Activated T-cell treated with anti-CD3 and anti-CD28 coated beads, Interleukin-2, amount 50 U/mL, for 72 hours (primary cell): ENCODE data around the gene DIS3L2. TPM values are rescaled to one million over a fixed set of nuclear protein-coding genes. Genes with fewer than 3 reads are reported as not detected.
"Not testable (repeated sequence)": the region's sequence is repeated elsewhere in the genome, so short reads cannot be mapped to it uniquely, and the experiment has no call there.

Experiments used
- ATAC-seq, 2 donors: fragments of 150-1000 bp; cut with Tn5 transposase; replicated peaks in 1 of 2; 2 replicates each; pipeline ENCODE4 v1.10.0; 2021; ENCODE audit warnings: moderate library complexity in 2 of 2, mild to moderate bottlenecking in 1 of 2
- DNase-seq, 2 donors: peaks; one replicate each; pipeline ENCODE4 v3.0.0; 2021 to 2022; ENCODE audit warnings: mixed read lengths in 1 of 2
- H3K27ac Mint-ChIP-seq: one replicate; pipeline ENCODE4 v1.8.0; 2022; ENCODE audit warnings: mild to moderate bottlenecking, moderate library complexity, mixed read lengths
- H3K27me3 Mint-ChIP-seq: one replicate; pipeline ENCODE4 v1.8.0; 2022; ENCODE audit warnings: low read depth, mixed read lengths
- H3K36me3 Mint-ChIP-seq, 2 donors: one replicate each; pipeline ENCODE4 v1.8.0; 2022; ENCODE audit warnings: mixed read lengths in 2 of 2, mild to moderate bottlenecking in 1 of 2; ENCODE audit not compliant: insufficient read depth in 2 of 2
- H3K4me1 Mint-ChIP-seq: one replicate; pipeline ENCODE4 v1.8.0; 2022; ENCODE audit warnings: low read depth, mixed read lengths
- H3K4me3 Mint-ChIP-seq, 2 donors: one replicate each; pipeline ENCODE4 v1.8.0; 2022; ENCODE audit warnings: mild to moderate bottlenecking in 2 of 2, mixed read lengths in 2 of 2, moderate library complexity in 2 of 2
- H3K9me3 Mint-ChIP-seq, 2 donors: one replicate each; pipeline ENCODE4 v1.8.0; 2022; ENCODE audit warnings: mixed read lengths in 2 of 2
- total RNA-seq, 2 donors: library from RNA; stranded (reverse); gene quantifications; one replicate each; pipeline ENCODE4 v1.2.3, GENCODE V29; 2022

The DIS3L2 gene
- total RNA-seq, 2 donors from 2014 or later: 28.8 to 38.3 TPM

DNA sequence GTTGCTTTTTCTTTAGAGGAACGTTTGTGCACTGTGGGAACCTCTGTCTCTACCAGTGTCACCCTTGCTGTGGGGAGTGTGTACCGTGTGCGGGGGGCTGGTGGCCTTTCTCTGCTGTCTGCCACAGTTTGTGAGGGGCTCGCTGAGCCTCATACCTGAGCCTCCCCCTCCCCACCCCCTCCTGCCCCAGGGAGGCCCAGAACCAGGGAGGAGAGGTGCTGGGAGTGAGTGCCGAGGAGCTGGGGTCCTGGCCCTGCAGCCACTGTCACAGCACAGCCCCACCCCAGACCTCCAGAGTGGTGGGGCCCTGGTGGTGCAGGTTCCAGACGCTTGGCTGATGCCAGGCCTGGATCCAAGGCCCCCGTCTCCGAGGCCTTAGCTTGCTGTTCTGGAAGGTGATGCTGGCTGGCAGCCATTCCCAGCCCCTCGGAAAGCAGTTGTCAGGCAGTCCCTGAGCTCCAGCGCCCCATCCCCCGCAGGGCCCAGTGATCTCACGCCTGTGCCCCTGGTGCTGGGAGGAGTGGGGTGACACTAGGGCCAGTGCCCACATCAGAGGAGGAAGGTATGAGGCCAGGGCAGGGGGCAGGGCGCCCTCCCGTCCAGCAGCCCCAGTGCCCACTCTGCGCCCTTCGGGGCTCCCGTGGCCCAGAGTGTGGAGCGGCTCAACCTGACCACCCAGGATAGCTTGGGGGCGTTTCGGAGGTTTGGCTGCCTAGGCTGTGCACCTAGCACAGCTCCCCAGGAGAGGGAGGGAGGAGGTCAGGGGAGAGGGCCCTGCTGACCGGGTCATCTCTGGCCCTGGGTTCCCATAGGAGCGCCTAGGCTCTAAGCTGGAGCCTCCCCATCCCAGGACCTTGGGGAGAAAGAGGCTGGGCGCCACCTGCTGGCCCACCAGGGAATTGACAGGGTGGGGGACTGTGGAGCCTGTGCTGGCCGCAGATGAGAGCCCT is 364.1 kb downstream of the DIS3L2 start:
- Mint-ChIP-seq H3K9me3 (no peaks in the 10 kb centered on the region), H3K4me3 (no peak overlapping the region), H3K27me3 (no peaks in the 10 kb centered on the region), H3K4me1 (peaks cover 35% of the 10 kb centered on the region), H3K36me3 (no peaks in the 10 kb centered on the region), H3K27ac (no peak overlapping the region)
- DNase-seq (peak; percentile 54 to 70), ATAC-seq (peak; percentile 27 to 35)

DNA sequence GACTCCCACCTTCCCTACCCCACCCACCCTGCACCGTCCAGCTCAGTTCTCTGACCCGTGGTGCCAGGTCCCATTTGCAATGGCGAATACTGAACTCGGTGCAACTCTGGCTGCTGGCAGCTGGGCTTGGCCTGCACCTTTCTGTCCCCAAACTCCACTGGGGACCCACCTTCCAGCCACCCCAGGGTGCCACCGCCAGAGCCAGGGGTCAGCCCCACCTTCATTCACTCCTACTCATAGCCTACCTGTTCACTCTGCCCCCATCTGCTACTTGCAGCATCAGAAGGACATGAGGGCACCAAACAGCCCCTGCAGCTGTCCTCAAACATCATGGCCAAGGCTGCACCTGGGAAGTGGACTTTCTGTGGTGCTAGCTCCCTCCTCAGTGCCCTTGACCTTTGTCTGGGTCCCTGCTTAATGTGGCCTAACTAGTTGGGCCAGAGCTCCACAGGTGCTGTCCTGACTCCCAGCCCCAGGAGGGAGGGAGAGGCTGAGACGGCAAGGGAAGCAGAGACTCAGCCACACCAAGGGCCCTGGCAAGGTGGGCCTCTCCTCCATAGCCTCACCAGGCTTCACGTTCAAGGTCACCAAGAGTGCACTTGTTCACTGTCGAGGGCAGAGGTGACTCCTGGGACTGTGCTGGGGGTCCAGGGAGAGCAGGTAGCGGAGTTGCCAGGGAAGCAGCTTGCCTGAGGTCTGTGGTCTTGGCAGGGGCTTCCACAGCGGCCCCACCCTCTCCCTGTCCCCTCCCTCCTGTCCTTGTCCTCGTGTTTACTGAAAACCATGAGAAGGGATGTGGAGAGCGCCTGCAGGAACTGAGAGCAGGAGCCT is 365.0 kb downstream of the DIS3L2 start:
- not testable (repeated sequence) for H3K4me3 Mint-ChIP-seq, H3K9me3 Mint-ChIP-seq, DNase-seq, H3K36me3 Mint-ChIP-seq, H3K27me3 Mint-ChIP-seq, H3K27ac Mint-ChIP-seq
- ATAC-seq: peak; percentile 8 to 21
- H3K4me1 Mint-ChIP-seq: peaks cover 26% of the 10 kb centered on the region

DNA sequence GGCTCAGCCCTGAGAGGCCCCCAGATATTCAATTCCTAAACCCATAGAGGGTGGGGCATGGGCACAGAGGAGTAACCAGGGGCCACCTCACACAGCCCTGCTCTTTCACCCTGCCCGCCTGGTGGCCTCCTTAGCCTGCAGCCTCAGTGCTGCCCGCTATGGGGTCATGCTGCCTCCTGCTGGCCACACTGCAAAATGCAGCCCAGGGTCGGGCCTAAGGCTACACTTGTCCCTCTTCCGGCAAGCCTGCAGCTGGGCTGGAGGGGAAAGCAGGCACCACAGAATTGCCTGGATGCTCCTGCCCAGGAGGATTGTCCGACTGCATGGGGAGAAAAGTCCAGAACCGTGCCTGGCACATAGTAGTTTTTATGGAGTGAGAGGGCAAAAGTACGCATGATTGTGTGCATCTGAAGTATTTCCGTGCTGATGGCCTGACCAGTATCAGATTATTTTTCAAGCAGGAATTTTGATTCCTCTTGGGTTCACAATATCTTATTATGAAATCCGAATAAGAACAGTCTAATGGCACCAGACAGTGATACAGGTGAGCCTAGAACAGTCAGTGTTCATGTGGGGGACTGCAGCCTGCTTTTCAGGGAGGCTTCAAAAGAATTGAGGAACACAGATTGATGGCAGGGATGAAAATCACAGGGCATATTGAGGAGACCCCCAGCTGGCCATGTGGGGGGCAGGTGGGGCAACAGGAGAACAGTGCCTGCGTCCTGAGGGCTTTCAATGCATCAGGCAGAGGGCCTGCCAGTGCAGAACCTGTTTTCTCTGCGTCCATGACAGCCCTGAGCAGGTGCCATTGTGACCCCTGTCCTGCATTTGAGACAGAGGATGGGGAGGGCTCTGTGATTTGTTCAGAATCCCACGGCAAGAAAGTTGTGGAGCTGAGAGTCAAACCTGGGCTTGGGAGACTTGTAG is 365.9 kb downstream of the DIS3L2 start:
- DNase-seq (peak; percentile 85 to 91), ATAC-seq (peak; percentile 82 to 86)
- no peaks in the 10 kb centered on the region for H3K27me3 Mint-ChIP-seq
- H3K27ac Mint-ChIP-seq: no peak overlapping the region
- peaks cover 17% of the 10 kb centered on the region for H3K4me1 Mint-ChIP-seq
- no peaks in the 10 kb centered on the region for H3K36me3 Mint-ChIP-seq
- no peak overlapping the region for H3K4me3 Mint-ChIP-seq
- H3K9me3 Mint-ChIP-seq: no peaks in the 10 kb centered on the region

DNA sequence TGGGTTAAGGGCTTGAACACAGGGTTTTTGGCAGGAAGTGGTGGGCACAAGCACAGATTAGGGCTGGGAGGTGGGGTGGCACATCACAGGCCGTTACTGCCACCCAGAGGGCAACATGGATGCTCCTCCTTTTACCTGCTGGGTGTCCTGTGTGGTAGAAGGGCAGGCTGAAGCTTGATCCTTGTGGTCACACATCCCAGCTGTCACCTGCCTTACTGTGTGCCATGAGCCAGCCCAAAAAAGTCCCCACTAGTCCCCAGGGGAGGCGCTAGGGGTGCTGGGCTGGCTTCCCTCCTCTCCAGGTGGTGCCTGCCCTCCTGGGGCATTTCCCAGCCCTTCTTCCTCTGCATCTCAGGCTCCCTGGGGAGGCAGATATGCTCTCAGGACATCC is 366.5 kb downstream of the DIS3L2 start:
- H3K4me3 Mint-ChIP-seq: no peak overlapping the region
- H3K27ac Mint-ChIP-seq: no peak overlapping the region
- H3K36me3 Mint-ChIP-seq: no peaks in the 10 kb centered on the region
- no peaks in the 10 kb centered on the region for H3K9me3 Mint-ChIP-seq
- no peaks in the 10 kb centered on the region for H3K27me3 Mint-ChIP-seq
- no peak for ATAC-seq
- no peak for DNase-seq
- H3K4me1 Mint-ChIP-seq: peaks cover 11% of the 10 kb centered on the region

DNA sequence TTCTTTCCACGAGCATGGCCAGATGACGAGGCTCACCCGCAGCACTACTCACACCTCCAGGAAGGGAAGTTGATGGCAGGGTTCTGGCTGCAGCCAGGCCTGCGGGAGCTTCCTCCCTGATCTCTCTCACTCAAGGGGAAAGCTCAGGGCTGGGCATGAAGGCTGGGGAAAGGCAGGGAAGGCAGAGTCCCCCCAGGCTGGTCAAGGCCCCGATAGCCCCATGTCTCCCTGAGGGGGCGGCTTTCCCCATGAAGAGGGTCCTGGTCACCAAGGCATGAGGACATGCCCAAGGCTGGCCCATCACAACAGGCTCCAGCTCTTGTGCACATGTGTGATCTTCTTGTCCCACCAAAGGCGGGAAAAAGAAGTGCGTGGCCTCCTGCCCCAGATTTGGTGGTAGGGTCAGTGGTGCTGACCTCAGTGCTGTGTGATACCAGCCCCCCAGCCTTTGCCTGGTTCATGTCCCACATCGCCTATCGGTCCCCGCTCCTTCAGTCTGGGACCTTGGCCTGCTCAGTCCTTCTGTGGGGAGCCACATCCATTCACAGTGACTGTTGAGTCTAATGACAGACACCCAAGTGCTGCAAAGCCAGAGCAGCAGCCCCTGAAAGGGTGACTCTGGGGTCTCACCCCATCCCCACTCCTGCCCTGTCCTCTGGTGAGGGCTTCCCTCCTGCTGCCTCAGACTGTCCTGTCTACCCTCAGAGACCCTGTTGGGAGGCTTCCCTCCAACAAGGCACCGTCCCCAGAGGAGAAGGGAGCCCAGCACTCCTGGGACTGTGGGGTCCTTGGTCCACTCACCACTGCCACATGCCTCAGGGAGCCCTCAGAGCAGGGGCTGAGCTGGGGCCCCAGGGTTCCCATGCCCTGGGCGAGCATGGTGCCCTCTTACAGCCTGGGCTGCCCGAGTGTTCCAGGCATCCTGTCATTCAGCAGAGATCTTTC is 367.3 kb downstream of the DIS3L2 start:
- H3K4me1 Mint-ChIP-seq: peaks cover 11% of the 10 kb centered on the region
- ATAC-seq (no peak), DNase-seq (no peak)
- H3K27ac Mint-ChIP-seq: no peak overlapping the region
- no peaks in the 10 kb centered on the region for H3K36me3 Mint-ChIP-seq
- H3K4me3 Mint-ChIP-seq: no peak overlapping the region
- no peaks in the 10 kb centered on the region for H3K27me3 Mint-ChIP-seq
- H3K9me3 Mint-ChIP-seq: no peaks in the 10 kb centered on the region

DNA sequence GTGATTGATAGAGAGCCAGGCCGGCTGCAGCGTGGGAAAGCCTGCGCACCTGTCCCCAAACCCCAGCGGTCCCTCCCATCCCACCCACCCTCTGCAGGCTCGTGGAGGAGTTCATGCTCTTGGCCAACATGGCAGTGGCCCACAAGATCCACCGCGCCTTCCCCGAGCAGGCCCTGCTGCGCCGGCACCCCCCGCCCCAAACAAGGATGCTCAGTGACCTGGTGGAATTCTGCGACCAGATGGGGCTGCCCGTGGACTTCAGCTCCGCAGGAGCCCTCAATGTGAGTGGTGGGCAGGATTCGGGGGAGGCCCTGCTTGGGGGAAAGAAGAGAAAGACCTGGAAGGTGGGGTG is 368.2 kb downstream of the DIS3L2 start:
- no peak overlapping the region for H3K27ac Mint-ChIP-seq
- DNase-seq (no peak), ATAC-seq (no peak)
- no peaks in the 10 kb centered on the region for H3K9me3 Mint-ChIP-seq
- H3K4me1 Mint-ChIP-seq: peaks cover 11% of the 10 kb centered on the region
- no peaks in the 10 kb centered on the region for H3K27me3 Mint-ChIP-seq
- no peaks in the 10 kb centered on the region for H3K36me3 Mint-ChIP-seq
- no peak overlapping the region for H3K4me3 Mint-ChIP-seq

DNA sequence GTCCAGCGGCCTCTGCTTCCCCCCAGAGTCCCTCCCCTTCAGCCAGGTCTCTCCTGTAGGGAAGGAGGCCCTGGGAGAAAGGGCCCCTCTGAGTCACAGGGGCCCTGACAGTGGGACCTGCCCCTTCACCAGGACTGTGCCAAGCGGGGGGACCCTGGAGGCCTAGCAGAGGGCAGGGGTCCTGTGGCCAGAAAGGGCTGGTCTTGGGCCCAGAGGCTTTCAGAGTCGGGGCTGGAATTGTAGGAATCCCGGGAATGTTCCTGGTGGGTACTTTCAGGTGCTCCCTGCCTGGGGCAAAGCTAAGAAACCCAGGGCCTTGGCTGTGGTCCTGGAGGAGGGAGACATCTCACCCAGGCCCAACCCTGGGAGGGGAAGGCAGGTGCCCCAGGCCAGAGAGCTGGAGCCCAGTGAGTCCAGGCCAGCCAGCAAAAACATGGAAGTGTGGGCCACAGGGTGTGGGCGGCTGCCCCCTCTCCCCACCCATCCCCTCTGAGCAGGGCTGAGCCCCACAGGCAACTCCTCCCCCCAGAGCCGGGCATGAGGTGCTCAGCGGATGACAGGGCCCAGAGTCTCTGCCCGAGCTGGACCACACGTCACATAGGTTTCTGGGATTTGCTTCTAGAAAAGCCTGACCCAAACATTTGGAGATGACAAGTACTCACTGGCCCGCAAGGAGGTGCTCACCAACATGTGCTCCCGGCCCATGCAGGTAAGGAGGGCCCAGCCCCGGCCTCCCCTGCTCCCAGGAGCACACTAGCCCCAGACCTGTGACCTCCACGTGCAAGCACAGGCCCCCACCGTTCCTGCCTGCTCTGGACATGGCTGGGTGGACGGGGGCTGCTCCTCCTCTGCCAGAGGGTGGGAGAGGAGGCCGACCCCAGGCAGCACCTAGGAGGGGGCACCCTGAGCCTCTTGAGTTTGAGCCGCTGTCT is 368.8 kb downstream of the DIS3L2 start:
- no peak for DNase-seq
- Mint-ChIP-seq H3K27me3 (no peaks in the 10 kb centered on the region), H3K9me3 (no peaks in the 10 kb centered on the region), H3K27ac (no peak overlapping the region), H3K36me3 (no peaks in the 10 kb centered on the region), H3K4me3 (no peak overlapping the region), H3K4me1 (peaks cover 11% of the 10 kb centered on the region)
- no peak for ATAC-seq

DNA sequence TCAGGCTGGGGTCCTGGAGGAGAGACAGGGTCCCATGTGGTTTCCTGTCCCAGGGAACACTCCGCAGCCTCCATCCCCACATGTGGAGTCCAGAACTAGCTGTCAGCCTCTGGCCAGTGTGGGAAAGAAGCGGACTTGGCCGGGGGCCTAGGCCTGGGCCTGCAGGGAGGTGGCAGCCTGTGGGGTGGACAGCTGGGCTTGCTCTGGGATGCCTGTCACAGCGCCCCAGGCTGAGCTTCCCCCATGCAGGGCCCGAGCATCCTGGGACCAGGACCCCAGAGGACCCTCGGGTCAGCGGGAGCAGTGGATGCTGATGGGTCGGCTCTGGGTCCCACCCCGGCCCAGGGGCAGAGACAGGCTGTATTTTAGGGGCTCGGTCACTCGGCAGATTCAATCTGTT is 369.5 kb downstream of the DIS3L2 start:
- ATAC-seq, H3K36me3 Mint-ChIP-seq, H3K27me3 Mint-ChIP-seq, H3K9me3 Mint-ChIP-seq, H3K27ac Mint-ChIP-seq, H3K4me3 Mint-ChIP-seq, DNase-seq: not testable (repeated sequence)
- H3K4me1 Mint-ChIP-seq: peaks cover 11% of the 10 kb centered on the region

DNA sequence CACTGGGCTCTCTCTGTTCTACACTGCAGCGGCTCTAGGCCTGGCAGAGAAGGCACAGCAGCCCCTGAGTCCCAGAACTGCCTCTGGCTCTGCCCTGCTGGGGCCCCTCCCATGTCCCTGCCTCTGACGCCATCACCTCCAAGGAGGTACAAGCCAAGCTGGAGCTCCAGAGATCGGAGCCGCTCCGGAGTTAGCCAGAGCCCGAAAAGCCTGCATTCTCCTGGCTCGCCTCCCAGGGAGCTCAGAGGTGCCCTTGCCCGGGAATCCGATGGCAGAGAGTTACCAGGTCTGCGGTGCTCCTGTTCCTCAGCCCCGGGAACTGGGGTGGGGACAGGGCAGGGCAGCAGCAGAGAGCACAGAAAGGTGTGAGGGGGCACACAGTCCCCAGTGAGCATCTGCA is 370.1 kb downstream of the DIS3L2 start:
- not testable (repeated sequence) for H3K27ac Mint-ChIP-seq, H3K36me3 Mint-ChIP-seq, H3K27me3 Mint-ChIP-seq, DNase-seq, H3K4me1 Mint-ChIP-seq, H3K9me3 Mint-ChIP-seq, ATAC-seq, H3K4me3 Mint-ChIP-seq

DNA sequence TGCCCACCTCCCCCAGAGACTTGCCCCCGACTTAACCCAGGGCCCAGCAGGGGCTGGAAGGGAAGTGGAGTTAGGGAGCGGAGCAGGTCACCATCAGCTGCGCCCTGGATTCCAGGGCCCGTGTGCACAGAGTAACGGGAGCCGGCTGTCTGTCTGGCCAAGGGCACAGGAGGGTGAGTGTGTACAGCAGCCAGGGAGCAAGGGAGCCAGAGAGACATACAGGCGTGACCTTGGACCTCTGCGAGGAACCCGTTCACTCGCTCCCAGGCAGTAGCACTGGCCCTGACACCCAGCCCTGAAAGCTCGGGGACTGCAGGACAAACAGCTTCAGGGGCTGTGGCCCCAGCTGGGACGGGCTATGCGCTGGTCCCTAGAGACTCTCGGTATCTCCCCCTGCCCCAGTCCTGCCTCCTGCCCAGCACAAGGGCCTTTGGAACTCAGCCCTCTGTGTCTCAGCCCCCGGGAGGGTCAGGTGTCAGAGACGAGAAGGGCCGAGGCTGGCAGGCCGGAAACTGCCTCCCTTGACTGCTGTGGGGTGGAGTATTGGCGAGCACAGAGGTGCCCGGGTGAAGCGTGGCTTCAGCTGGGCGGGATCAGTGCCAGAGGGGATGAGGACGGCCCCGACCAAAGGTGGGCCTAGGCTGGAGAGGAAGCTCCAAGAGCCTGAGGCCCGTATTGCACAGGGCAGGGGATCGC is 370.9 kb downstream of the DIS3L2 start:
- not testable (repeated sequence) for H3K27ac Mint-ChIP-seq, H3K4me1 Mint-ChIP-seq, H3K9me3 Mint-ChIP-seq, H3K36me3 Mint-ChIP-seq, H3K4me3 Mint-ChIP-seq, DNase-seq, ATAC-seq, H3K27me3 Mint-ChIP-seq

DNA sequence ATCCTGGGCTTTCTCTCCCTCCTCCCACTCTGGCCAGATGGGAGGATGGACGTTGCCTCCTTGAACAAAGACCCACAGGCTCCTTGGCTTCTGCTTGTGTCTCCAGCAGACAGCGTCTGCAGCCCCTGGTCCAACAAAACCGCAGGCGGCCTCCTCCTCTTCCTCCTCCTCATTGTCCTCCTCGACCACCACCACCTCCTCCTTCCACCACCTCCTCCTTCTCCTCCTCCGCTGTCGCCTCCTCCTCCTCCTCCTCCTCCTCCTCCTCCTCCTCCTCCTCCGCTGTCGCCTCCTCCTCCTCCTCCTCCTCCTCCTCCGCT is 371.4 kb downstream of the DIS3L2 start:
- H3K4me3 Mint-ChIP-seq: no peak overlapping the region
- DNase-seq (no peak), ATAC-seq (no peak)
- H3K27me3 Mint-ChIP-seq: no peaks in the 10 kb centered on the region
- H3K27ac Mint-ChIP-seq: no peak overlapping the region
- no peaks in the 10 kb centered on the region for H3K36me3 Mint-ChIP-seq
- no peaks in the 10 kb centered on the region for H3K4me1 Mint-ChIP-seq
- no peaks in the 10 kb centered on the region for H3K9me3 Mint-ChIP-seq
